Neural cell (in vitro differentiated cells): Measurements from ENCODE around the gene PALMD. TPM values are rescaled to one million over a fixed set of nuclear protein-coding genes. Genes with fewer than 3 reads are reported as not detected.

Experiments
- H2AFZ ChIP-seq: fragments of 200-600, 300-800 bp; sonication (generic), shearing (Covaris generic); 2 replicates; pipeline ENCODE4 v1.6.0; 2014; ENCODE audit warnings: low read depth, mild to moderate bottlenecking, antibody characterized with exemption, low read length, moderate library complexity
- H3F3A ChIP-seq: fragments of 200-600 bp; shearing (Covaris generic); 2 replicates; pipeline ENCODE4 v1.6.1; 2016; ENCODE audit warnings: mild to moderate bottlenecking, moderate library complexity, mixed read lengths, antibody characterized with exemption, low read length; ENCODE audit not compliant: insufficient read depth, poor library complexity, severe bottlenecking
- H3K27ac ChIP-seq: fragments of 200-600, 300-800 bp; sonication (generic), shearing (Covaris generic); 2 replicates; pipeline ENCODE4 v1.5.1; 2014; ENCODE audit warnings: mild to moderate bottlenecking, low read length, moderate library complexity
- H3K27me3 ChIP-seq: fragments of 300-800, 200-600 bp; sonication (generic), shearing (Covaris generic); 2 replicates; pipeline ENCODE4 v1.6.0; 2014; ENCODE audit warnings: mild to moderate bottlenecking, low read depth, low read length, moderate library complexity; ENCODE audit not compliant: insufficient read depth
- H3K36me3 ChIP-seq: fragments of 300-800, 200-600 bp; sonication (generic), shearing (Covaris generic); 2 replicates; pipeline ENCODE4 v1.5.1; 2014; ENCODE audit warnings: mild to moderate bottlenecking, antibody characterized with exemption, low read length, moderate library complexity; ENCODE audit not compliant: insufficient read depth
- H3K4me2 ChIP-seq: fragments of 300-800, 200-600 bp; sonication (generic), shearing (Covaris generic); 2 replicates; pipeline ENCODE4 v1.6.0; 2014; ENCODE audit warnings: mild to moderate bottlenecking, low read length
- H3K4me3 ChIP-seq: fragments of 300-800, 200-600 bp; sonication (generic), shearing (Covaris generic); 2 replicates; pipeline ENCODE4 v1.5.1; 2014; ENCODE audit warnings: mild to moderate bottlenecking, low read length, moderate library complexity
- H3K79me2 ChIP-seq: fragments of 200-600 bp; shearing (Covaris generic); replicated peaks from 2 replicates; pipeline ENCODE4 v1.6.0; 2014; ENCODE audit warnings: mild to moderate bottlenecking, low read length, moderate library complexity; ENCODE audit not compliant: insufficient read depth
- H3K9ac ChIP-seq: fragments of 300-800, 200-600 bp; sonication (generic), shearing (Covaris generic); 2 replicates; pipeline ENCODE4 v1.6.1; 2016; ENCODE audit warnings: mild to moderate bottlenecking, low read length, mixed read lengths
- H3K9me2 ChIP-seq: fragments of 200-600 bp; shearing (Covaris generic); 2 replicates; pipeline ENCODE4 v1.6.1; 2016; ENCODE audit warnings: mild to moderate bottlenecking, low read length, mixed read lengths; ENCODE audit not compliant: insufficient read depth
- H3K9me3 ChIP-seq: fragments of 200-600, 300-800 bp; sonication (generic), shearing (Covaris generic); 2 replicates; pipeline ENCODE4 v1.6.1; 2016; ENCODE audit warnings: mild to moderate bottlenecking, mixed run types, low read length, moderate library complexity, mixed read lengths
- H4K20me1 ChIP-seq: fragments of 200-600 bp; shearing (Covaris generic); 2 replicates; pipeline ENCODE4 v1.6.1; 2016; ENCODE audit warnings: mild to moderate bottlenecking, mixed run types; ENCODE audit not compliant: insufficient read depth
- CTCF ChIP-seq: fragments of 450-650 bp; IDR thresholded peaks from 2 replicates; pipeline ENCODE4 v1.5.1; 2014; ENCODE audit warnings: antibody characterized with exemption, mild to moderate bottlenecking, moderate library complexity; ENCODE audit not compliant: poor library complexity, severe bottlenecking
- EP300 ChIP-seq: fragments of 450-650 bp; conservative IDR thresholded peaks from 2 replicates; pipeline ENCODE4 v1.6.1; 2014; ENCODE audit warnings: antibody characterized with exemption, mild to moderate bottlenecking, moderate library complexity; ENCODE audit not compliant: poor library complexity, severe bottlenecking
- EZH2 ChIP-seq: fragments of 200-600, 300-800 bp; shearing (Covaris generic), sonication (generic); IDR thresholded peaks from 2 replicates; pipeline ENCODE4 v1.6.1; 2014; ENCODE audit warnings: antibody characterized with exemption, low read length, borderline replicate concordance, mild to moderate bottlenecking; ENCODE audit not compliant: insufficient read depth, poor library complexity, severe bottlenecking
- MXI1 ChIP-seq: fragments of 450-650 bp; conservative IDR thresholded peaks from 2 replicates; pipeline ENCODE4 v1.6.1; 2014; ENCODE audit warnings: antibody characterized with exemption, mild to moderate bottlenecking; ENCODE audit not compliant: poor library complexity, severe bottlenecking
- POLR2AphosphoS5 ChIP-seq: IDR thresholded peaks from 2 replicates; pipeline ENCODE4 v1.6.1; 2012
- RAD21 ChIP-seq: fragments of 450-650 bp; conservative IDR thresholded peaks from 2 replicates; pipeline ENCODE4 v1.6.1; 2014; ENCODE audit warnings: antibody characterized with exemption, mild to moderate bottlenecking, moderate library complexity
- REST ChIP-seq: IDR thresholded peaks from 2 replicates; pipeline ENCODE4 v1.6.1; 2012; ENCODE audit warnings: borderline replicate concordance
- SMC3 ChIP-seq: fragments of 450-650 bp; conservative IDR thresholded peaks from 2 replicates; pipeline ENCODE4 v1.6.1; 2014; ENCODE audit warnings: antibody characterized with exemption, mild to moderate bottlenecking, moderate library complexity; ENCODE audit not compliant: poor library complexity
- TAF1 ChIP-seq: IDR thresholded peaks from 2 replicates; pipeline ENCODE4 v1.6.1; 2012; ENCODE audit warnings: low read depth
- polyA plus RNA-seq: library from polyadenylated mRNA; depleted of rRNA; stranded (reverse); fragments of >200 nt; gene quantifications from 2 replicates; pipeline ENCODE4 v1.2.3, GENCODE V29; 2014

PALMD gene
- polyA plus RNA-seq, 1 donor from 2014 or later: 19.4 TPM

- H3K4me3 ChIP-seq: no peak overlapping the region
- H3K9me2 ChIP-seq: no peaks in the 10 kb centered on the region
- H2AFZ ChIP-seq: no peak overlapping the region
- H3K79me2 ChIP-seq: no peaks in the 10 kb centered on the region
- no peak overlapping the region for H3K4me2 ChIP-seq
- no peak for TF ChIP-seq EP300
- TF ChIP-seq POLR2AphosphoS5: no peak
- no peak for TF ChIP-seq SMC3
- TF ChIP-seq CTCF: no peak
- no peaks in the 10 kb centered on the region for H3K27me3 ChIP-seq
- no peaks in the 10 kb centered on the region for H3K9me3 ChIP-seq
- no peak overlapping the region for H3K27ac ChIP-seq
- H3K36me3 ChIP-seq: no peaks in the 10 kb centered on the region
- H3K9ac ChIP-seq: no peak overlapping the region
- H4K20me1 ChIP-seq: no peaks in the 10 kb centered on the region
- H3F3A ChIP-seq: no peaks in the 10 kb centered on the region
These were observed 9.2 kb upstream of the PALMD start for GRCh38 chr1:99636647-99637175.

- no peaks in the 10 kb centered on the region for H3K9me2 ChIP-seq
- no peaks in the 10 kb centered on the region for H3K36me3 ChIP-seq
- no peaks in the 10 kb centered on the region for H3K79me2 ChIP-seq
- no peaks in the 10 kb centered on the region for H4K20me1 ChIP-seq
- H3F3A ChIP-seq: no peaks in the 10 kb centered on the region
- no peak overlapping the region for H3K27ac ChIP-seq
- TF ChIP-seq EP300 (no peak), SMC3 (no peak), POLR2AphosphoS5 (no peak), CTCF (no peak), MXI1 (no peak), RAD21 (no peak), TAF1 (no peak), EZH2 (no peak), REST (no peak)
- H3K4me3 ChIP-seq: no peak overlapping the region
- H3K4me2 ChIP-seq: no peak overlapping the region
- no peak overlapping the region for H3K9ac ChIP-seq
- no peaks in the 10 kb centered on the region for H3K9me3 ChIP-seq
- no peaks in the 10 kb centered on the region for H3K27me3 ChIP-seq
- H2AFZ ChIP-seq: no peak overlapping the region
These were observed 7.1 kb upstream of the PALMD start for GRCh38 chr1:99638853-99639252.
